Lung (tissue), 12 donors: ENCODE data around the gene FSTL5. TPM values are rescaled to one million over a fixed set of nuclear protein-coding genes. Genes with fewer than 3 reads are reported as not detected.

Experiments used
- ATAC-seq: fragments of 200-7000 bp; cut with Tn5 transposase; one replicate; pipeline ENCODE4 v1.9.1; 2020; ENCODE audit warnings: moderate number of reproducible peaks; ENCODE audit not compliant: insufficient read depth, low FRiP score
- DNase-seq, 3 donors: peaks; one replicate each; pipeline ENCODE4 v3.0.0-alpha.2; 2013 to 2017
- H3K27ac ChIP-seq, 2 donors: one replicate each; pipeline ENCODE4 v1.5.1; 2013; ENCODE audit warnings: mild to moderate bottlenecking in 2 of 2, moderate library complexity in 2 of 2, control low read depth in 1 of 2, inconsistent platforms in 1 of 2, low read depth in 1 of 2, low read length in 1 of 2
- H3K27me3 ChIP-seq, 3 donors: one replicate each; pipeline ENCODE4 v1.5.1; 2013; ENCODE audit warnings: low read length in 2 of 3; ENCODE audit not compliant: control insufficient read depth in 3 of 3, insufficient read depth in 3 of 3
- H3K36me3 ChIP-seq, 4 donors: one replicate each; pipeline ENCODE4 v1.5.1; 2013; ENCODE audit warnings: low read length in 4 of 4, mild to moderate bottlenecking in 1 of 4, moderate library complexity in 1 of 4; ENCODE audit not compliant: control insufficient read depth in 4 of 4, insufficient read depth in 4 of 4
- H3K4me1 ChIP-seq, 5 donors: one replicate each; pipeline ENCODE4 v1.5.1; 2013; ENCODE audit warnings: low read length in 5 of 5, mild to moderate bottlenecking in 2 of 5, moderate library complexity in 1 of 5; ENCODE audit not compliant: control insufficient read depth in 5 of 5, insufficient read depth in 5 of 5
- H3K4me3 ChIP-seq: one replicate; pipeline ENCODE4 v1.5.1; 2013; ENCODE audit warnings: mild to moderate bottlenecking, control low read depth, moderate library complexity
- H3K9ac ChIP-seq, 2 donors: one replicate each; pipeline ENCODE4 v1.5.1; 2013; ENCODE audit warnings: low read length in 2 of 2, control low read depth in 1 of 2; ENCODE audit not compliant: insufficient read depth in 1 of 2
- H3K9me3 ChIP-seq, 4 donors: one replicate each; pipeline ENCODE4 v1.5.1; 2013; ENCODE audit warnings: low read length in 3 of 4, mild to moderate bottlenecking in 1 of 4, moderate library complexity in 1 of 4; ENCODE audit not compliant: control insufficient read depth in 4 of 4, insufficient read depth in 3 of 4
- CTCF ChIP-seq: IDR thresholded peaks from 2 replicates; pipeline ENCODE4 v1.5.1; 2012; ENCODE audit warnings: mild to moderate bottlenecking; ENCODE audit errors: control extremely low read depth, extremely low read depth
- WGBS, 2 donors: extraction: QIAGEN DNeasy Blood & Tissue Kit; methylation state at CpG; one replicate each; pipeline ENCODE4 v1.1.7; 2013; 5-methylcytosine and 5-hydroxymethylcytosine counted together
- polyA plus RNA-seq, 2 donors: library from polyadenylated mRNA; stranded (reverse); fragments of 200-250 nt; gene quantifications; one replicate each; pipeline ENCODE4 v1.2.1, GENCODE V29; 2013
- total RNA-seq, 2 donors: library from RNA; depleted of rRNA in 1 of 2; stranded (reverse); fragments of >200 nt in 1 of 2; gene quantifications; one replicate each; pipeline ENCODE4 v1.2.1, GENCODE V29; 2014 to 2021
- donor health status: control.
- donor health status: control.
- donor health status: Bipolar disorder and iron deficiency.
- donor health status: healthy.
- donor health status: DM: yes; HTN: yes; CAD: no.

FSTL5 gene
- total and polyA plus RNA-seq, 4 donors: 0.23 TPM; not detected in 3

- no peaks in the 10 kb centered on the region for H3K4me1 ChIP-seq
- no peak overlapping the region for H3K4me3 ChIP-seq
- no peaks in the 10 kb centered on the region for H3K27me3 ChIP-seq
- 92 to 94% methylated on average over 6 of the region's 6 CpGs for WGBS, 2 donors
- ATAC-seq: no peak
- DNase-seq: no peak
- H3K36me3 ChIP-seq: no peaks in the 10 kb centered on the region
- TF ChIP-seq CTCF: no peak
- H3K9ac ChIP-seq: no peak overlapping the region
- H3K27ac ChIP-seq: no peak overlapping the region
- no peaks in the 10 kb centered on the region for H3K9me3 ChIP-seq
These were observed 781.1 kb downstream of the FSTL5 start for GRCh38 chr4:161382655-161383054.

- DNase-seq (no peak), ATAC-seq (no peak)
- no peak for TF ChIP-seq CTCF
- H3K27me3 ChIP-seq: no peaks in the 10 kb centered on the region
- no peak overlapping the region for H3K9ac ChIP-seq
- H3K36me3 ChIP-seq: no peaks in the 10 kb centered on the region
- H3K4me3 ChIP-seq: no peak overlapping the region
- H3K27ac ChIP-seq: no peak overlapping the region
- no peaks in the 10 kb centered on the region for H3K9me3 ChIP-seq
- no peaks in the 10 kb centered on the region for H3K4me1 ChIP-seq
These were observed 787.5 kb downstream of the FSTL5 start for GRCh38 chr4:161376275-161376674.

GRCh38 chr4:161364681-161365080 is 799.1 kb downstream of the FSTL5 start:
- no peak overlapping the region for H3K9ac ChIP-seq
- no peaks in the 10 kb centered on the region for H3K9me3 ChIP-seq
- 79 to 85% methylated on average over 3 of the region's 3 CpGs for WGBS, 2 donors
- no peak overlapping the region for H3K27ac ChIP-seq
- TF ChIP-seq CTCF: no peak
- ATAC-seq (no peak), DNase-seq (no peak)
- no peak overlapping the region for H3K4me3 ChIP-seq
- H3K27me3 ChIP-seq: no peaks in the 10 kb centered on the region
- H3K4me1 ChIP-seq: no peaks in the 10 kb centered on the region
- no peaks in the 10 kb centered on the region for H3K36me3 ChIP-seq

- no peak for ATAC-seq
- WGBS, 2 donors: 86 to 92% methylated on average over 4 of the region's 4 CpGs
- no peak for TF ChIP-seq CTCF
These were observed 802.8 kb downstream of the FSTL5 start for GRCh38 chr4:161360982-161361381.

More at GRCh38 chr4:161360982-161361381, 802.8 kb downstream of the FSTL5 start:
- H3K4me3 ChIP-seq: no peak overlapping the region
- H3K27ac ChIP-seq: no peak overlapping the region
- no peaks in the 10 kb centered on the region for H3K27me3 ChIP-seq
- H3K36me3 ChIP-seq: no peaks in the 10 kb centered on the region
- no peaks in the 10 kb centered on the region for H3K4me1 ChIP-seq
- no peak for DNase-seq
- no peak overlapping the region for H3K9ac ChIP-seq
- H3K9me3 ChIP-seq: no peaks in the 10 kb centered on the region
